SK-N-SH (cell line): ENCODE results near the gene CALCOCO2. TPM values are rescaled to one million over a fixed set of nuclear protein-coding genes. Genes with fewer than 3 reads are reported as not detected.
"Not testable (repeated sequence)": the region's sequence is repeated elsewhere in the genome, so short reads cannot be mapped to it uniquely, and the experiment has no call there.

Source experiments
- CTCF ChIA-PET: fragments of 300-600, 350-600 bp; formaldehyde crosslinking; extraction: SDS; loops from one replicate; lab custom pipeline; 2021; lab: Yijun Ruan, JAX
- POLR2A ChIA-PET: fragments of 350-600 bp; sonication (Branson Sonifier 250); formaldehyde crosslinking; extraction: SDS; loops from one replicate; lab custom pipeline; 2020; ENCODE audit warnings: antibody characterized with exemption, inconsistent platforms; lab: Yijun Ruan, JAX
- DNase-seq: peaks from one replicate; pipeline ENCODE4 v3.0.0; 2012
- H2AFZ ChIP-seq: fragments of 200-600 bp; sonication (generic); 2 replicates; pipeline ENCODE4 v1.8.1; 2016; ENCODE audit warnings: antibody characterized with exemption, mild to moderate bottlenecking, low read depth
- H3F3A ChIP-seq: fragments of 200-600 bp; sonication (generic); replicated peaks from 2 replicates; pipeline ENCODE3; 2016; ENCODE audit warnings: antibody characterized with exemption, mild to moderate bottlenecking; ENCODE audit not compliant: insufficient read depth
- H3K27ac ChIP-seq, 2 experiments: fragments of 200-500 bp in 1 of 2; fragments of 200-600 bp in 1 of 2; sonication (Bioruptor generic) in 1 of 2; sonication (generic), shearing (Covaris generic) in 1 of 2; 2 replicates each; pipeline versions ENCODE4 v1.5.1 to v1.6.1; 2014 to 2016; ENCODE audit warnings: low read depth in 2 of 2, inconsistent platforms in 1 of 2, low read length in 1 of 2, mild to moderate bottlenecking in 1 of 2, mixed read lengths in 1 of 2
- H3K27me3 ChIP-seq: fragments of 200-600 bp; sonication (generic), shearing (Covaris generic); 2 replicates; pipeline ENCODE4 v1.6.1; 2016; ENCODE audit warnings: mixed run types; ENCODE audit not compliant: insufficient read depth
- H3K36me3 ChIP-seq, 2 experiments: fragments of 200-500 bp in 1 of 2; fragments of 200-600 bp in 1 of 2; sonication (Bioruptor generic) in 1 of 2; sonication (generic) in 1 of 2; replicated peaks in 1 of 2; 2 replicates each; pipeline versions ENCODE3 to v1.5.1; 2014 to 2016; ENCODE audit warnings: low read length in 1 of 2, mild to moderate bottlenecking in 1 of 2; ENCODE audit not compliant: insufficient read depth in 2 of 2, control insufficient read depth in 1 of 2
- H3K4me1 ChIP-seq, 2 experiments: fragments of 200-500 bp in 1 of 2; fragments of 200-600 bp in 1 of 2; sonication (Bioruptor generic) in 1 of 2; sonication (generic), shearing (Covaris generic) in 1 of 2; 2 replicates each; pipeline versions ENCODE4 v1.5.1 to v1.6.1; 2014 to 2016; ENCODE audit warnings: low read depth in 1 of 2, low read length in 1 of 2, mixed run types in 1 of 2; ENCODE audit not compliant: insufficient read depth in 2 of 2, control insufficient read depth in 1 of 2
- H3K4me2 ChIP-seq: fragments of 200-600 bp; sonication (generic), shearing (Covaris generic); 2 replicates; pipeline ENCODE4 v1.6.1; 2017; ENCODE audit warnings: mixed run types
- H3K4me3 ChIP-seq, 2 experiments: fragments of 200-500 bp in 1 of 2; fragments of 200-600 bp in 1 of 2; sonication (Bioruptor generic) in 1 of 2; sonication (generic), shearing (Covaris generic) in 1 of 2; 2 replicates each; pipeline versions ENCODE4 v1.5.1 to v1.8.1; 2014 to 2016; ENCODE audit warnings: low read depth in 2 of 2, inconsistent platforms in 1 of 2, low read length in 1 of 2, mild to moderate bottlenecking in 1 of 2, mixed read lengths in 1 of 2, moderate library complexity in 1 of 2
- H3K79me2 ChIP-seq: fragments of 200-600 bp; sonication (generic); 2 replicates; pipeline ENCODE4 v1.8.1; 2017; ENCODE audit warnings: mild to moderate bottlenecking; ENCODE audit not compliant: insufficient read depth
- H3K9ac ChIP-seq: fragments of 200-600 bp; sonication (generic); 2 replicates; pipeline ENCODE4 v1.6.1; 2017; ENCODE audit warnings: mixed run types
- H3K9me2 ChIP-seq: fragments of 200-600 bp; sonication (generic); 2 replicates; pipeline ENCODE4 v1.6.1; 2017; ENCODE audit warnings: mixed run types
- H3K9me3 ChIP-seq: fragments of 200-600 bp; sonication (generic); 2 replicates; pipeline ENCODE4 v1.6.1; 2017; ENCODE audit warnings: mixed run types, mild to moderate bottlenecking, moderate library complexity
- H4K20me1 ChIP-seq: fragments of 200-600 bp; sonication (generic); 2 replicates; pipeline ENCODE4 v1.6.1; 2017; ENCODE audit warnings: mild to moderate bottlenecking, mixed run types; ENCODE audit not compliant: insufficient read depth
- CHD2 ChIP-seq: fragments of 150-350 bp; IDR thresholded peaks from 2 replicates; pipeline ENCODE4 v1.6.1; 2018; ENCODE audit warnings: low read length; ENCODE audit not compliant: partially characterized antibody
- EP300 ChIP-seq, 2 experiments: IDR thresholded peaks; 2 replicates each; pipeline versions ENCODE4 v1.4.0 to v1.6.1; 2012; ENCODE audit warnings: borderline replicate concordance in 1 of 2, low read depth in 1 of 2, low read length in 1 of 2
- FOSL2 ChIP-seq: IDR thresholded peaks from 2 replicates; pipeline ENCODE4 v1.4.0; 2012; ENCODE audit warnings: low read depth, mild to moderate bottlenecking, moderate library complexity, borderline replicate concordance
- FOXM1 ChIP-seq: IDR thresholded peaks from 2 replicates; pipeline ENCODE4 v1.4.0; 2012; ENCODE audit warnings: low read depth, mild to moderate bottlenecking
- GABPA ChIP-seq: IDR thresholded peaks from 2 replicates; pipeline ENCODE4 v1.4.0; 2012; ENCODE audit warnings: low read depth, mild to moderate bottlenecking
- JUND ChIP-seq: IDR thresholded peaks from 2 replicates; pipeline ENCODE4 v1.4.0; 2012
- MEF2A ChIP-seq: IDR thresholded peaks from 2 replicates; pipeline ENCODE4 v1.4.0; 2012; ENCODE audit warnings: low read depth, borderline replicate concordance
- NFIC ChIP-seq: IDR thresholded peaks from 2 replicates; pipeline ENCODE4 v1.4.0; 2012; ENCODE audit warnings: borderline replicate concordance
- POLR2AphosphoS5 ChIP-seq: IDR thresholded peaks from 2 replicates; pipeline ENCODE4 v1.6.1; 2012; ENCODE audit warnings: low read depth, low read length
- RXRA ChIP-seq: IDR thresholded peaks from 2 replicates; pipeline ENCODE4 v1.4.0; 2012; ENCODE audit warnings: low read depth, mild to moderate bottlenecking, borderline replicate concordance
- SIN3A ChIP-seq: IDR thresholded peaks from 2 replicates; pipeline ENCODE4 v1.6.1; 2012; ENCODE audit warnings: low read depth, mild to moderate bottlenecking, low read length, moderate library complexity, borderline replicate concordance
- TEAD4 ChIP-seq: IDR thresholded peaks from 2 replicates; pipeline ENCODE4 v1.4.0; 2012; ENCODE audit warnings: mild to moderate bottlenecking, borderline replicate concordance; ENCODE audit not compliant: insufficient read depth
- YY1 ChIP-seq: IDR thresholded peaks from 2 replicates; pipeline ENCODE4 v1.4.0; 2012; ENCODE audit warnings: low read depth, mild to moderate bottlenecking
- WGBS: methylation state at CpG from one replicate; pipeline ENCODE4 v1.1.6; 2017; ENCODE audit warnings: low lambda C conversion rate; 5-methylcytosine and 5-hydroxymethylcytosine counted together
- polyA plus RNA-seq, 3 experiments: library from polyadenylated mRNA; depleted of rRNA; stranded (reverse); fragments of >200 nt; gene quantifications; 2 replicates each; pipeline ENCODE4 v1.2.3, GENCODE V29; 2012
- TF ChIP-seq, protein P1 (sequence below): IDR thresholded peaks from 2 replicates; pipeline ENCODE4 v1.4.0; 2012; ENCODE audit warnings: low read depth, borderline replicate concordance

CALCOCO2 gene
- polyA plus RNA-seq, 1 of the 3 experiments (the other 2 are of a cell fraction) = 49.9 TPM

GRCh38 chr17:48819466-48819865 lies 11.4 kb upstream of the CALCOCO2 start (continued):
- TF ChIP-seq, protein P1, sequence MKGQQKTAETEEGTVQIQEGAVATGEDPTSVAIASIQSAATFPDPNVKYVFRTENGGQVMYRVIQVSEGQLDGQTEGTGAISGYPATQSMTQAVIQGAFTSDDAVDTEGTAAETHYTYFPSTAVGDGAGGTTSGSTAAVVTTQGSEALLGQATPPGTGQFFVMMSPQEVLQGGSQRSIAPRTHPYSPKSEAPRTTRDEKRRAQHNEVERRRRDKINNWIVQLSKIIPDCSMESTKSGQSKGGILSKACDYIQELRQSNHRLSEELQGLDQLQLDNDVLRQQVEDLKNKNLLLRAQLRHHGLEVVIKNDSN = no peak
- TF ChIP-seq TEAD4 (no peak), EP300 (IDR thresholded peaks at IDR 0.05; ENCODE audit: borderline replicate concordance in 1 of 2, low read depth in 1 of 2, low read length in 1 of 2) (no peak), FOXM1 (no peak), MEF2A (no peak), GABPA (no peak), SIN3A (no peak)

- H3K9me3 ChIP-seq, H3K4me2 ChIP-seq, POLR2A ChIA-PET, H4K20me1 ChIP-seq, H3K4me3 ChIP-seq, DNase-seq, H3K9ac ChIP-seq, H3K27ac ChIP-seq, H3K36me3 ChIP-seq, H3K4me1 ChIP-seq, H3K9me2 ChIP-seq, H2AFZ ChIP-seq, H3K79me2 ChIP-seq: not testable (repeated sequence)
- WGBS = 46% methylated on average over 6 of the region's 6 CpGs
- H3K27me3 ChIP-seq = peaks cover 12% of the 10 kb centered on the region; the same call in 1 of the 2 replicates
- CTCF ChIA-PET = interaction anchor here (0.7 to 26.7 kb wide), 5 partner anchors 11 to 212 kb away, joined by 3 to 1196 read pairs (median 7); no protein-coding TSS in a partner anchor
- H3F3A ChIP-seq = peaks cover 18% of the 10 kb centered on the region
Measured at GRCh38 chr17:48820936-48821335, 9.9 kb upstream of the CALCOCO2 start.

- Histone ChIP-seq H3K9me3 (no peaks in the 10 kb centered on the region), H3K4me3 (no peak overlapping the region), H3K4me2 (no peak overlapping the region), H3K27me3 (no peaks in the 10 kb centered on the region; the same call in 1 of the 2 replicates), H2AFZ (peak overlapping the region; percentile 12; the same call in 1 of the 2 replicates), H3K36me3 (no peaks in the 10 kb centered on the region), H3K27ac (peak overlapping the region in 1 of 2 experiments; percentile 1; a peak in 1 of 4 replicates), H3K9me2 (no peaks in the 10 kb centered on the region), H4K20me1 (no peaks in the 10 kb centered on the region), H3F3A (peaks cover 21% of the 10 kb centered on the region), H3K4me1 (peaks cover 0 to 7% of the 10 kb centered on the region in 2 experiments; a peak in 2 of 4 replicates), H3K9ac (no peak overlapping the region), H3K79me2 (no peaks in the 10 kb centered on the region)
- POLR2A ChIA-PET = no interaction called here
- TF ChIP-seq FOSL2 (peak; percentile 46; the same call in 1 of the 2 replicates), RXRA (0 out of 2 replicates have a peak, but pooled peaks have one; percentile 19), JUND (no peak; the same call in 1 of the 2 replicates), TEAD4 (no peak), YY1 (peak; percentile 77), NFIC (peak; percentile 46; the same call in 1 of the 2 replicates), CHD2 (no peak), POLR2AphosphoS5 (no peak)
- WGBS = 59% methylated on average over 11 of the region's 11 CpGs
- CTCF ChIA-PET = interaction anchor here (0.6 to 26.7 kb wide), 9 partner anchors 9 to 391 kb away, joined by 3 to 1196 read pairs (median 3); partner anchors contain the start of gene TTLL6
- no peak for DNase-seq
Measured at GRCh38 chr17:48825446-48826381, 5.1 kb upstream of the CALCOCO2 start.
